COLO668 (cell line): ENCODE results near the gene IL4R.
"Not testable (repeated sequence)": the region's sequence is repeated elsewhere in the genome, so short reads cannot be mapped to it uniquely, and the experiment has no call there.

Experiments used
- DNase-seq: peaks from one replicate; lab custom pipeline; 2025; ENCODE audit not compliant: unreplicated experiment; lab: John Stamatoyannopoulos, UW

The IL4R gene

GRCh38 chr16:27327586-27327915 is 13.8 kb downstream of the IL4R start:
- no peak for DNase-seq

DNA sequence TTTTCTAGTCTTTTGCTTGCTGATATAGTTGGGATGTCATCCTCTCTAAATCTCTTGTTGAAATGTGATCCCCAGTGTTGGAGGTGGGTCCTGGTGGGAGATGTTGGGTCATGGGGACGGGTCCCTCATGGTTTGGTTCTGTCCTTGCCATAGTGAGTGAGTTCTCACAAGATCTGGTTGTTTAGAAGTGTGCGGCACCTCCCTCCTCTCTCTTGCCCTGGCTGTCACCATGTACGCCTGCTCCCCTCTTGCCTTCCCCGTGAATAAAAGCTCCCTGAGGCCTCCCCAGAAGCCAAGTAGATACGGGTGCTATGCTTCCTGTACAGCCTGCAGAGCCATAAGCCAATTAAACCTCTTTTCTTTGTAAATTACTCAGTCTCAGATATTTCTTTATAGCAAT is 15.2 kb downstream of the IL4R start:
- no peak for DNase-seq

- not testable (repeated sequence) for DNase-seq
These were observed 15.8 kb downstream of the IL4R start for GRCh38 chr16:27329376-27330079.

- DNase-seq, result no peak
These were observed 16.8 kb downstream of the IL4R start for GRCh38 chr16:27330542-27330941.

DNA sequence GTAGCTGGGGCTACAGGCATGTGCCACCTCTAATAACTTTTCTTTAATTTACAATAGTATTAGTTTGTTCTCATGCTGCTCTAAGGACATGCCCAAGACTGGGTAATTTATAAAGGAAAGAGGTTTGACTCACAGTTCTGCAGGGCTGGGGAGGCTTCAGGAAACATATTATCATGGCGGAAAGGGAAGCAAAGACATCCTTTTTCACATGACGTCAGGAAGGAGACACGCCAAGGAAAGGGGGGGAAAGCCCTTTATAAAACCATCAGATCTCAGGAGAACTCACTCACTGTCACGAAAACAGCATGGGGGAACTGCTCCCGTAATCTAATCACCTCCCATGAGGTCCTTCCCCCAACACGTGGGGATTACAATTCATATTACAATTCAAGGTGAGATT is 18.3 kb downstream of the IL4R start:
- DNase-seq, result no peak

DNA sequence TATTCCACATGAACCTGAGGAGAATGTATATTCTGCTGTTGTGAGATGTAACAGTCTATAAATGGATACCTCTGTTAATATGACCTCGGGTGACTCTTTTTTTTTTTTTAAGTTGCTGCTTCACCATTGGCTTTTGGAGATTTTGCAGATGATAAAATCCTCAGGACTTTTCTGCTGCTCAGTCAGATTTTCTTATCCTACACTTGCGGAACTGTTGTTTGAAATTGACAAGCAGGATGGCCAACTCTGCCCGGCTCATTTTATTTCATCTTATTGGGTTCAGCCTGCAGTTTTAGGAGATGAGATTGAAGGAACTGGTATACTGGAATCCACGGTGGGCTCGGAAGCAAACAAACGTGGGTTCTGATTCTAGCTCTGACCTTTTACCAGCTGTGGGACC is 19.3 kb downstream of the IL4R start:
- DNase-seq, result no peak

GRCh38 chr16:27333549-27333948 is 19.8 kb downstream of the IL4R start:
- DNase-seq, result no peak

- DNase-seq, result no peak
These were observed 20.5 kb downstream of the IL4R start for GRCh38 chr16:27334192-27334764.

DNA sequence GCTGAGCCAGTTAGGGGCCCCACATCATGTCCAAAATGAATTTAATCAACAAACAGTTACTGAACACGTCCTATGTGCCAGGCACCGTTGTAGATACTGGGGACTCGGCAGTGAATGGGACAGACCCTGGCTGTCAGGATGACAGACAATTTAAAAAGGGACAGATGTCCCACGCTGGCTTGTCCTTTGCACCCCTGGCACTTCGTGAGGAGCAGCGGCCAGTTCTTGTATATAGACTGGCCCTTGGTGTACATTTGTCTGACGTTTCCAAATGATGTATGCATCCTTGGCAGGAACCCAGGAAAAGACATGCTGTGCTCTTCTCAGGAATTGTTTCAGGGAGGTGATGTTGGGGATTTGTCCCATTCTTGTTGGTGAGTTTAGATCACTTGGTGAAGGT is 21.1 kb downstream of the IL4R start:
- DNase-seq, result no peak

DNA sequence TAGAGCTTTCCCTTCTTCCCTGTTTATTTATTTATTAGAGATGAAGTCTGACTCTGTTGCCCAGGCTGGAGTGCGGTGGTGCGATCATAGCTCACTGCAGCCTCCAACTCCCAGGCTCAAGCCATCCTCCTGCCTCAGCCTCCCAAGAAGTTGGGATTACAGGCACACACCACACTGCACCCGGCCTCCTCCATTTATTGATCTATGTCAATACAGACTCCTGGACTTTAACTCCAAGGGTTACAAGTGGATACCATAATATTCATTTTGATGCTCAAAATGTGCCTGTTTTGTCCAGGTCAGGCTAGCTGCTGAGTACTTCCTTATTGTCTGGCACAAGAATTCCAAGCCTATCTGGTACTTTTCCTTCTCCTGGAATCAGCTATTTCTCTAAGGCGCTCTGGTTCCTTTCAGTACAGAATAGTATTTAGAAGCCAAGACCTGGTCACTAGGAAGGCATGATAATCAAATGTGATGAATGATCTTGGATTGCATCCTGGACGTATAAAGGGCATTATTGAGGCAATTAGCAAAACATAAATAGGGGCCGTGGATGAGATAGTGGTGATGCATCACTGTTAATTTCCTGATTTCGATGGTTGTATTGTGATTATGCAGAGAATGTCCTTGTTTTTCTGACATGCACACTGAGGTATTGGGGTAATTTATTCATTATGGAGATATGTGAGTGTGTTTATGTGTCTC is 21.7 kb downstream of the IL4R start:
- DNase-seq, result no peak

DNA sequence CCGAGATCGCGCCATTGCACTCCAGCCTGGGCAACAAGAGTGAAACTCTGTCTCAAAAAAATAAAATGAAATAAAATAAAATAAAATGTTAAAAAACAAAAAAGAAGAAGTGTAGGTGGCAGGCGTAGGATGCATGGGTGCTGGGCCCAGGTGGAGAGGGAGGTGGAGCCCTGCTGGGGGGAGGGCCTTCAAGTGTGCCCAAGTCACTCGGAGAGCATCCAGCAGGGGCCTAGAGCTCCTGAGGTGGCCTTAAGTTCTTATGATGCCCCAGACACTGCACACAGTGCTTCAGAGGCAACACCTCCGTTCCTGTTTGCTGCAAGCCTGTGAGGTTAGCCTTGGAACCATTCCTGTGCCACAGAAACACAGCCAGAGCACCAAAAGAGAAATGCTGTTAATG is 23.2 kb downstream of the IL4R start:
- DNase-seq, result no peak

DNA sequence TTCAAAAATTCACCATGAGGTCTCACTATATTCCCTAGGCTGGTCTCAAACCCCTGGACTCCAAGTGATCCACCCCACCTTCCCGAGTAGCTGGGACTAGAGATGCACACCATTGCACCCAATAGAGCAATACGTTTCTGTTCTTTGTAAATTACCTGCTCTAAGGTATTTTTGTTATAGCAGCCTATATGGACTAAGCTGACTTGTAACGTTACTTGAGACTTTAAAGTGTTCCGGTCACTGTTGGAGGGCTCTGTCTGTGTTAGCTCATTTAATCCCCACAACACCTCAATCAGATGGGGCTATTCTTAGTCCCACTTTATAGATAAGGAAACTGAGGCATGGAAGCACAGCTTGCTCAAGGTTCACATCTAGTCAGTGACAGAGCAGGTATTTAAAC is 25.4 kb downstream of the IL4R start:
- no peak for DNase-seq

DNA sequence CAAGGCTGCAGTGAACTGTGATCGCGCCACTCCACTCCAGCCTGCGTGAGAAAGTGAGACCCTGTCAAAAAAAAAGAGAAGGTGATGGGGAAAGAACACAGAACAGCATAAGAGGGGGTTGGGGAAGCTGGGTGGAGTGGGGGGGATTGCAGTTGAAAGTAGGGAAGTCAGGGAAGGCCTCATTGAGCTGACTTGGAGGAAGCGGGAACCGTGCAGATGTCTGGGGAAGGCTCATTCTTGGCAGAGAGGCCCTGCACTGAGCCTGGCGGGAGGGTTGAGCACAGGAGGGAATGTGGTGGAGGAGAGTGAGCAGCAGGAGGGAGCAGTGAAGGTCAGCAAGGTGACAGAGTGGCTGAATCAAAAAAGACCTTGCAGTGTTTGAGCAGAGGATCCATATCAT is 26.9 kb downstream of the IL4R start:
- no peak for DNase-seq

DNA sequence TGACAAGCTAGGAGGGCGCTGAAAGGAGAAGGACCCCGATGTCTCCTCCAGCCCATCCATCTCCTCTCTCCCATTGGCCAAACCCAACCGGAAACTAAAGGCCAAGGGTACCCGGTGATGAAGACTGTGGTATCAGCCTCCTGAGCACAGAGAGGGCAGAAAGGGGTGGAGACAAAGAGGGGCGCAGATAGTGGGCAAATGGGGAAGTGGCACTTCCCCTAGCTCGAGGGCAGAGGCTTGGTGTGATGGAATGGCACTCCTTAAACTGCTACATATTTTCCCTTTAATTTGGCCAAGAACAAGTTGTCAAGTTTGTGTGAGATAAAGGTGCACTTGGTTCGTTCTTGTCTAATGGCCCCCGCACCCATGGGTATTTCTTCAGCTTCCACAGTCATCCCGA is 27.8 kb downstream of the IL4R start:
- no peak for DNase-seq

DNA sequence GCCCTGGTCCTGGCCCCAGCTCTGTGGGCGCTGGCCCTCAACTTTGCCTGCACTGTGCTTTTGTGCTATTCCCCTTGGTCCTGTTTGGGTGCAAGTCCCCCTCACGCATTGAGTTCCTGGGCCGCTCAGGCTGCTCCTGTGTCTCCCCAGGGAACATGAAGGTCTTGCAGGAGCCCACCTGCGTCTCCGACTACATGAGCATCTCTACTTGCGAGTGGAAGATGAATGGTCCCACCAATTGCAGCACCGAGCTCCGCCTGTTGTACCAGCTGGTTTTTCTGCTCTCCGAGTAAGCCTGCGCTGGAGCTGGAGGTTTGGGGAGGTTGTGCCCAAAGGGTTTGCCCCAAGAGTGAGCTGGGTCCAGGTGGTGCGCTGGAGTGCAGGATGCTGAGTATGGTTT is 28.2 kb downstream of the IL4R start:
- DNase-seq, result no peak

- DNase-seq, result no peak
These were observed 30.9 kb downstream of the IL4R start for GRCh38 chr16:27344721-27345120.

GRCh38 chr16:27345201-27345600 is 31.4 kb downstream of the IL4R start:
- no peak for DNase-seq

GRCh38 chr16:27346819-27347218 is 33.0 kb downstream of the IL4R start:
- DNase-seq, result no peak

DNA sequence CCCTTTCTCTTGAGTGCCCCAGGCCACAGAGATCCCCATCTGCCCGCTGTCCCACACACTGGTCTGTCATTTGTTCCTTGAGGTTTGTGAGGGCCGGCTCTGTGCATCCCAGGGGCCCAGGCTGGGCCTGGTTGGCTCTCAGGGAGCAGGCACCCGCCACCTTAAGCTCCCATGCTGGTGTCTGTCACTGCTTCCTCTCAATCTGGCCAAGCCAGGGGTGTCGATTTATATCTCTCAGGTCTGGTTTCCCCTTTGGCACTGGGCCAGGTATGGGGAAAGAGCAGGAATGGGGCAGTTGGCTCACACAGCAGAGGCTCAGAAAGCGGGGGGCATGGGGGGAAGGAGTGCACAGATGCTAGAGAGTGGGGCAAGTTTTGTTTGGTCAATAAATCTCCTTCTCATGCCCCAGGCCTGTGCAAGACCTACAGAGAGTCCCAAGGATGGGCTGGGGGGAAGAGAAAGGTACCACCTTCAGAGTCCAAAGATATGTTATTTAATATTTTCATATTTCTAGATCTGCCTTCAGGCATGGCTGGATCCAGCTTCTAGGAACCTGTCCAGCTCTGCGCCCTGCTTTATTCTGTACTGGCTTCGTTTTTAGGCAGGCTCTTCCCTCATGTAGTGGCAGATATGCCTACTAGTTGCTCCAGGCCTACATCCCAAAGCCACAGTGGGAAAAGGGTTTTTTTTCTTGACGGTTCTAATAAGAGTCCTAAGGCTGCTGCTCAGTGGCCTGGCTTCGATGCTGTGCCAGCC is 34.3 kb downstream of the IL4R start:
- peak; percentile 8 for DNase-seq

- DNase-seq, result no peak
These were observed 35.5 kb downstream of the IL4R start for GRCh38 chr16:27349276-27349675.

- DNase-seq, result no peak
These were observed 36.2 kb downstream of the IL4R start for GRCh38 chr16:27350006-27350405.

DNA sequence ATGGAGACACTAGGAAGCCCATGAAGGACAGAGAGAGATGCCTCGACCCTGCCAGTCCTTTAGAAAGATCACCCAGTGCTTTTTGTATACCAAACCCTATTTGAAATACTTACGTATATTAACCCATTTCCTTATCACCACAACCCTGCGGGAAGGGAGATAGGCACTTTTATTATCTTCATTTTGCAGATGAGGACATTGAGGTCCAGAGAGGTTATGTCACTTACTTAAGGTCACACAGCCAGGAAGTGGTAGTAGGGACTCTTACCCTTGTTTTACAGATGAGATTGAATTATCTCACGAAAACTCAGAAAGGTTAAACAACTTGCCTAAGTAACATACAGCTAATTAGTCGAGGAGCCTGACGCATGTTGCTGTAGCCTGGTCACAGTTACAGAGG is 38.2 kb downstream of the IL4R start:
- no peak for DNase-seq
